ENCODE results near the gene SNRNP200.
"Not testable (repeated sequence)": the region's sequence is repeated elsewhere in the genome, so short reads cannot be mapped to it uniquely, and the experiment has no call there.

SNRNP200 gene

DNA sequence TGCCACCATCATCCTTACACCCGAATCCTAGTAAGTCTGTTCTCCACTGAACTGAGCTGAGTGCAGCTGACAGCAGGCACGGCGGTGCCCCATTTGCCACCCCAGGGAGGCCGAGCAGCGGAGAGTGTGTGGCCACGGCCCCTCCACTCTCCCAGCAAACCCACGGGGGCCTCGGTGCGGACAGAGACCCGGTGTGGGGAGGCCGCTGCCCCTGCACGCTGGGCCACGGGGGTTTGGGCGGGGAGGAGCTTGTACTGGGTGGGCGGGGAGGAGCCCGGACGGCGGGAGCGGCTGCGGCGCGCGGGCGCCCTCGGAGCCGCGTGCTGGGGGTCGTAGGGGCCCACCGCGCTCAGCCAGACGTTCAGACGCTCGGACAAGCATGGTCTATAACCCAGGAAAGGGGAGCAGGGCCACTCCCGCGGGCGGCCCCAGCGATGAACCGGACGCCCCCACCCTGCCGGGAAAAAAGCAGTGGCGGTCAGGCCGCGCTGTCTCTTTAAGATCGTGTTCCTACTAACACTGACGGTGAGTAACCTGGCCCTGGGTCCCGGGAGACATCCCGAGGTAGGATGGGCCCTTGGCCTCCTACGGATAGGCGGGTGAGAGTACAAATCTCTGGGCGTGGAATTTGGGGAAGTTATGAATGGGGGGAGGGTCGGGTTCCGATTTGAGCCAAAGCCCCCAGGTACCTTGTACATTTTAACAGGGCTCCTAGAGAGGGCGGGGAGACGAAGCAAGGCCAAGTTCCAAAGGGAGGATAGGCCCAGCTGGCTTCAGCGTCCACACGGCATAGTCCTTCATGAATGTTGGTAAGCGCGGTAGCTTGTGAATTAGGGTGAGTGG, 19.9 kb upstream of the SNRNP200 start, which contains the start of gene ITPRIPL1:
TSS of gene ITPRIPL1 (plus strand) at position 277 of the 843 bp plus-strand sequence. CDS start at position 800, 523 bp downstream.
- DNase-seq = peak; percentile 61

DNA sequence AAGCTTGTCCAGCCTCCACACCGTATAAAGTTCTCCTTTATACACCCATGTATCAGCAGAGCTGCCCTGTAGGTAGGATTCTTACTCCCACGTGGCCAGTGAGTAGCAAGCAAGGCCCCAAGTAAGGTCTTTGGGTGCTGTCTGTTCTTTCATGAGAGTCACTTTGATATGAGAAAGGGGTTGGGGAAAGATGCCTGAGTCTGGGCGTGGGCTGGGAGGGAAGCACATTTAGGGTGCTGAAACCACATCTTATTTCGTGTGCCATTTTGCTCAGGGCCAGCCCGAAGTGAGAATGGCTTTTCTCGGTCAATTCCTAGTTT, 19.3 kb upstream of the SNRNP200 start:
- no peak for DNase-seq

DNA sequence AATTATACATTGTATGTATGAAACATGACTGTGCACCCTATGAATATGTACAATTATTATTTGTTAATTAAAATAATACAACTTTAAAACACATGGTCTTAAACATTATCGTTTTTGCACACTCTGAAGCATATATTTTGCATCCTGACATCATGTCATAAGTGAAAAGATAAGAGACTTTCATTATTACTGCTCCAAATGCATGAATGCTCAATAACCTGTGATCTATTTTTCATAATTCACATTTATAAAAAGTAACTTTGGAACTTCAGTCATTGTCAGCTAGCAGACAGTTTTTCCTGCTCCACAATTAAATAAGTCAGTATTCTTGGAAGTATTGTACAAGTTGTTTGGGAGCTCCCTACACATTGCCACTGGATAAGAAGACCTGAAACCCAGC, 18.5 kb upstream of the SNRNP200 start:
- DNase-seq = no peak

DNA sequence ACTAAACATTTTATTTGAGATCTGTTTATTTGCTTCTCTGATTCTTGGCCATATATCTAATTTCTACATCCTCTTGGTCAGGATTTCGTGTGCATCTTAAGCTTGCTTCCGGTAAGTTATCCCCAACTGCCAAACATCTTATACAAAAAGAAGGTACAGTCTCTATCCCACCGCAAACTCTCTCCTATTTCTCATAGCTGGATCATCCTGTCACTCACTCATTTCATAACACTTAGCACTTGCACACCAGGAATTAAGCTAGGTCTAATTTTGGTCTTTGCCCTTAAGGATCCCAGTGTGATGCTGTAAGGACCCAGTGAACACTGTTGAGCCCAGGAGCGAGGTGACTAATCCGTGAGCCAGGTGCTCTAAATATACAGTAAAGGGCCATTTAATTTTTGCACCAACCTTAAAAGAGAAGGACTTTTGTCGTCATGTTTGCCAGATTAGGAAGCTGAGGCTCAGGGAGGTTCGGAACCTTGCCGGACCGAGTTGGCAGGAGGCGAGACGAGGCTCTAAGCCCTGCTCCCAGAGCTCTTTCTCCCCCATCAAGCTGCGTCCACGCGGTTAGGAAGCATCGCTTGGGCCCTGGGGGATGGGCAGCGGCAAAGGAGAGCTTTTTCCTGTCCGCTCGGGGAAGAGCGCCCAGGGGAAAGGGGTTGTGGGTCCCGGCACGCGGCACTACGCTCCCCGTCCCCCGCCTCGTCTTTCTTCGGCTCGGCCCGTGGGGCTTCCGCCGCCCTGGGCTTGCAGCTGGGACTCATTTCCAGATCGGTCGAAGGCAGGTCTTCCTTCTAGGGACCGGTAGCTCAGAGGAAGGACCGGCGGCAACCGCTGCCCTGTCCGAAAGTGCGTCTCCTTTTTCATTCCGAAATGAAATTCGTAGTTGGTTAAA, 15.6 kb upstream of the SNRNP200 start:
- DNase-seq = peak; percentile 69

DNA sequence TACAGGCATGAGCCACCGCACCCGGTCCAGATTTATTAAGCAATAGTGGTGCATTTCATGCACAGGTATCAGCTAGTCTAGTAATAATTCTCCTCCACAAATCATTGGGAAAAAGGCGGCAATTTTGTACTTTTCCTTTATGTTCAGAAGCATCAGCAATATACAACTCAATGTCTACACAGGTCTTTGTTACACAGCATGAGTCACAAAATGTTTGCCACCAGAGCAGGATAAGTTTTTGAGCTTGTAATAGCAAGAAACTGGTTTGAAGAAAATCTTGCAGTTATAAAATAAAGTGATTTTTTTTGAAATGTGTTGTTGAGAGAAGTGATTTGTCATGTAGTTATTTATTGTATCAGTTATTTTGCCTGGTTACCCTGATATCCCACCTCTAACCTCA, 15.0 kb upstream of the SNRNP200 start:
- DNase-seq = no peak

DNA sequence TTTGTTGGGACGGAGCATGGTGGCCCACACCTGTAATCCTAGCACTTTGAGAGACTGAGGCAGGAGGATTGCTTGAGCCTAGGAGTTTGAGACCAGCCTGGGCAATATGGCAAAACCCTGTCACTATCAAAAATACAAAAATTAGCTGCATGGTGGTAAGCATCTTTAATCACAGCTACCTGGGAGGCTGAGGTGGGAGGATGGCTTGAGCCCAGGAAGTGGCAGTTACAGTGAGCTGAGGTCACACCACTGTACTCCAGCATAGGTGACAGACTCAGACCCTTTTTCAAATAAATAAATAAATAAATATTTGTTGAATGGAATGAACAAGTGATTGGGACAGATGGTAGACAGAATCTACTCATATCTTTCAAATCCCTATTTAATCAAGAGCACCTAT, 14.1 kb upstream of the SNRNP200 start:
- DNase-seq = no peak

DNA sequence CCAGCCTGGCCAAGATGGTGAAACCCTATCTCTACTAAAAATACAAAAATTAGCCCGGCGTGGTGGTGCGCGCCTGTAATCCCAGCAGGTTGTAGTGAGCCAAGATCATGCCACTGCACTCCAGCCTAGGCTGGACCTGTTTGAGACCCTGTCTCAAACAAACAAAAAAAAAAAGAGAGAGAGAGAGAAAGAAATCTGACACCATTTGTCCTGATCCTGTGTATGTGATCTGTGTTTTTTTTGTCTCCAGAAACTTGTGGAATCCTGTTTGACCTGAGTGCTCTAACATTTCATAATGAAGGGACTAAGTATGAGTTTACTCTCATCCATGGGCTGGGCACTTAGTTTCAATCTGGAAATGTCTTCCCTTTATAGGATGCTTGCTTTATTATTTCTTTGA, 13.4 kb upstream of the SNRNP200 start:
- DNase-seq = no peak

DNA sequence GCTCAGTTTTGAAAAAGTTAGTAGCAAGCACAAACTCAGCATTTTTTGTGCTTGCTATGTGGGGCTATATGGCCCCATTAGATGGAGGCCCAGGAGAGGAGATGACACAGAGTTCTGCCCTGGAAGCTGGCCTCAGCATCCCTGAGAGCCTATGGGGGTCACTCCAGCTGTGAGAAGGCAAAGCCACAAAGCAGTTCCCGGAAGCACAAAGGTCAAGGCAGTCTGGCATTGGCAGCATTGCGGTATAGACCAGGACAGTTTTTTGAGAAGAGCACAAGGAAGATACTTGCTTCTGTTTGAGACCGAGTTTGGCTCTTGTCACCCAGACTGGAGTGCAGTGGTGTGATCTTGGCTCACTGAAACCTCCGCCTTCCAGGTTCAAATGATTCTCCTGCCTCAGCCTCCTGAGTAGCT, 12.2 kb upstream of the SNRNP200 start:
- no peak for DNase-seq

DNA sequence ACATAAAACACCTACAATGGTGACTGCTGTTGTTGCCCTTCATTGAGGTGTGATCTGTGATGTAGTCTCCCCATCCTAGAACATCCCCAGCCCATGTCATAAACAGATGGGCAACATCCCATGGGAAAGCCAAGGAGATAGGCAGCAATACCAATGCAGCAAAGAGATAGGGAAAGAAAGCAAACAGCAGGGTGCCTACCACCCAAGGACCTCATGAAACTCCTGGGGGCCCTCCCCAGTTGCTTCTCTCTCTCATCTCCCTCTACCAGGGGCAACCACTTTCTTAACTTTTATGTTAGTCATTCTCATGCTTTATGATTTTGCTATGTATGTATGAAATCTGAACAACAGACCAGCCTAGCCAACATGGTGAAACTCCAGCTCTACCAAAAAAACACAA, 11.7 kb upstream of the SNRNP200 start:
- no peak for DNase-seq

DNA sequence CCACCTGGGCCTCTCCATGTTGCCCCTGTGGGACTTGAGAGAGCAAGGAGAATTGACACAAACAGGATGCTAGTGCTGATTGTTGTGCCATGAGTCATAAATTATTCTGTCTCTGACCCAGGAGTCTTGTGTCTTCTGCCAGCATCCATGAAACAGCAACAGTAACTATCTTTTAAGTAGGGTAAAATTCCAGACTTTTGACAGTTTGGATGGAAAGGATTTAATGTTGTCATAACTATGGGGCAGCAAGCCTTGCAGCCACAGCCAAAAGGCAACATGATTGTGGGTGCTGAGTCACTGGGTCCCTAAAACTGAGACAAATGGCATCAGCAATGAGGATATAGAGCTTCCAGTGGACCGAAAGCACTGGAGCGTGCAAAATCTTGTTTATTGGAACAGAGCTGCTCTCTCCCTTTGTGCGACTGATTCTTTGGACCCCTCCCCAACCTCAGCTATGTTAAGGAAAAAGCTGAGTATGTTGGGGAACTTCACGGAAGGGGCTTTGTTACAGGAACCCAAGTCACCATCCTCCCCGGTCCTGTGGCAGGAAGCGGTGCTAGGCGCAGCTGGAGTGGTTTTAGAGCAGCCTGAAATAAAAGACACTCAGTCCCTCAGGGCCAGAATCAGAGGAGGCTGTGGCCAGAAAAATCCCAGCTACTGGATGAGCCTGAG, 10.2 kb upstream of the SNRNP200 start:
- no peak for DNase-seq

DNA sequence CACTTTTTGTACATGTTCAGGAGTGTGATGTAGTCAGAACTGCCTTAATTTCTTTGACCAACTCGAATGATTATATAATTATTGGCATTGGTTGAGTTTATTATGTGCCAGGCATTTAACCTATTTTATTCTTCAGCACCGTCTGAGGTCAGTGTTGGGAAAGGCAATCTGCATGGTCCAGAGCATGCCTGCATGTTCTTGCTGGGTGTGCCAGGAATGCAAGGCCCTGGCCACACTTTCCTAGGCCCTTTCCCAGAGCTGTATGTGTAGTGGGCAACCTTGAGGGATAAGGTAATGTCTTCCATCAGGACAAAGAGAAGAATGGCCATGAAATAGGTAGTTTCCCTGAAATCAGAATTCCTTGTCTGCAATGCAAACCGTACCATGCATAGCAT, 9.7 kb upstream of the SNRNP200 start:
- DNase-seq = no peak

DNA sequence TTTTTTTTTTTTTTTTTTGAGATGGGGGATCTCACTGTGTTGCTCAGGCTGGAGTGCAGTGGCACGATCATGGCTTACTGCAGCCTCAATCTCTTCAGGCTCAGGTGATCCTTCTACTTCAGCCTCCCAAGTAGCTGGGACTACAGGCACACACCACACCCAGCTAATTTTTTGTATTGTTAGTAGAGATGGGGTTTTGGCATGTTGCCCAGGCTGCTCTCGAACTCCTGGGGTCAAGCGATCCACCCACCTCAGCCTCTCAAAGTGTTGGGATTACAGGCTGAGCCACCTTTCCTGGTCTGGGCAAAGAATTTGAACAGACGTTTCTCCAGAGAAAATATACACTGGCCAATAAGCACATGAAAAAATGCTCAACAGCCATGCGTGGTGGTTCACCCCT, 2.9 kb upstream of the SNRNP200 start:
- DNase-seq = peak; percentile 74

DNA sequence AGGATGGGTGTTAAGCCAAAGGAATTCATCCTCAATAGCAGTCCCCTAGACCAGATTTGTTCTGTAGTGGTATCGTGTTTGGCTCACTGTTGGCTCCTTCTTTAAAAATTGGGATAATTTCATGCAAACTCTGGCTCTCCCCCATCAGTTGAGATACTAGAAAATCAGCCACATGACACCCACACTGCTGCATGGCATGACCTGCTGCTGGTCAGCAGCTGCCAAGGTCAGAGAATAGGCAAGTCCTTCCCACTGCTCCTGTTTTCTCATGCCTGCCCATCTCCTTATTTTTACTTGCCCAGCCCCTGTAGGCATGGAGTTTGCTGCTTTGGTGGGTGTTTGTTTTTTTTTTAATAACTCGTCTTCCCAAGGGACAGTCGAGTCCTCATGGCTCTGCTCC, 1.0 kb upstream of the SNRNP200 start:
- DNase-seq = no peak

DNA sequence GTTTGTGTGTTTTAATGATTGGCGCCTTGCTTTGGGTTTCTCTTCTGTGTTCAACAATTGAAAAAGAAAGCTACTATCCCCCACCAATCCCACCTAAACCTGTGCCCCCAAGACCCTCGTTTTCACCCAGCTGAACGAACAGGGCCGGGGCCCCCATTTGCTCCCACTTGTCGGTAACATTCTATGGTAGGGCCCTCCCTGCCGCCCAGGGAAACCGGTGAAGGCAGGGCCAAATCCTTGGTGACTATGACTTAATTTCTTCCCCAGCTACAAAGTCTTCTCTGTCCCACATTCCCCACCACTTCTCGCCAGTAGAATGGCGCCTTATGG, 598 bp upstream of the SNRNP200 start:
- no peak for DNase-seq

DNA sequence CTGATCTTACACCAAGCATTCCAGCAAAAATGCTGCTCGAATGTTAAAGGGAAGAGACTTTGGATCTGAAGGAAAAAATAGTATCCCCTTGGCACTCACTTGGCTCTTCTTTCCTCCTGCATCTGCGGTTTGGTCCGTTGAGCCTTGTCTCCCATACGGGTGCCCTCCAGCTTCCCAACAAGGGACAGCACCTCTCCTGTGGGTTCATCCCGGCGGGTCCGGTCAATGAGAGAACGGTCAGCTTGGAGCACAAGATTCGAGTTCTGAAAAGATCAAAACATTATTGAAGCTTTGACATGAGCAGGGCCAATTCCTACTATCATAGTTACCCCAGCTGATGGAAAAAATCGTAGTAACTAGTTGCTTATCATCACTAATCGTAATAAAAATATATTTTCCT, 740 bp downstream of the SNRNP200 start:
- no peak for DNase-seq

DNA sequence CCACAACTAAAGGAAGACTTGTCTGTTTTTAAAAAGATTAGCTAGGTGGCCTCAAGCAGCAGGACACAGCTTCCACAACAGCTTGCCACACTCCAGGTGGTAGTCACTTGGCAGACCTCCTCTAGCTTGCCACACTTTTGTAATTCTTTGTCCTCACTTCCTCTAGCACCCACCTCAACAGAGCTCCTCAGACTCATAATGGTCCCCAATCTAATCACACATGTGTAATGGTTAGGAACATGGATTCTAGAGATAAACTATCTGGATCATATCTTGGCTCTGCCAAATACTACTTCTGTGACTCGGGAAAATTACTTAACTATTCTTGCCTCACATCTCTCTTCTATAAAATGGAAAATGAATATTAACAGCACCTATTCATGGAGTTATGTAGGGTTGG, 3.5 kb downstream of the SNRNP200 start:
- no peak for DNase-seq

DNA sequence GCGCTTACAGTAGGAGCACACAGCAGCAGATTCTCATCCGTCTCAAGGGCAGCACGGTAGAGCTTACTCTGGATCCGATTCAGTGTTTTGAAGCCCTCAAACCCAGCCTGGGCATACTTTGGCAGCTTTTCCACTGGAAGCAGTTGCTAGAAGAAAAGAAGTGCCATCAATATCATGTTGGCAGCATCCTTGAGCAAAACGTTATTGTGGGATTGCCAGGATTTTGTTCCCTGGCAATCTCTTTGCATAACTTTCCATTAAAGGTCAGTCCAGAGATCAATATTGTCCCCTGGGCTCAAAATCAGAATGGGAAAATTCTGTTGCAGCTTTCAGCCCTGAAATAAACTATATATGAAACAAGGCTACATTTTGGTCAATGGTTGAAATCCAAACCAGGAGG, 8.4 kb downstream of the SNRNP200 start:
- DNase-seq = no peak

DNA sequence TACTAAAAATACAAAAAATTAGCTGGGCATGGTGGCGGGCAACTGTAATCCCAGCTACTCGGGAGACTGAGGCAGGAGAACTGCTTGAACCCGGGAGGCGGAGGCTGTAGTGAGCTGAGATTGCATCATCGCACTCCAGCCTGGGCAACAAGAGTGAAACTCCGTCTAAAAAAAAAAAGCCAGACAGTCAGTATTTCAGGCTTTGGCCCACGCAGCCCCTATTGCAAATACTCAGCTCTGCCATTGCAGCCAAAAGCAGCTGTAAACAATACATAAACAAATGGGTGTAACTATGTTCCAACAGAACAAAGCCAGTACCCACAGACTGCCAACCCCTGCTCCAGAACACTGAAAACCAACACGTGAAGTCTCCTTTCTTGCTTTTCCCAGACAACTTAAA, 11.1 kb downstream of the SNRNP200 start:
- DNase-seq = not testable (repeated sequence)

DNA sequence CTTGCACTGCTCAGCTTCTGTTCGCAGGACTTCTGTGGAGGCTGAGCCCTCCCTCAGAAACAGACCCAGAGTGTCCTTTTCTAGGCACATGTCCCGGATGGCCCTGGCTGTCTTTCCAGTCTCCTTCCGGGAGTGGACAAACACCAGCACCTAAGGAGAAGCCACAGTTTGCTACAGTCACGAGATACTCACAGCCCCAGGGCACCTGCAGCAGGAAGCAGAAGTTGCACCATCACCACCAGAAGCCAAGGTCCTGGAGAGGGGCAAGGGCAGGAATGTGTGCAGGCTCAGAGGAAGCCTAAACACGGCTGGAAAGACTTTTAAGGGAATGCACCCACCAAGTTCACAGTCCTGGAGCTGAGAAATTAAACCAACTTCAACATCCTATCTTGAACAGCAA, 13.6 kb downstream of the SNRNP200 start:
- no peak for DNase-seq

DNA sequence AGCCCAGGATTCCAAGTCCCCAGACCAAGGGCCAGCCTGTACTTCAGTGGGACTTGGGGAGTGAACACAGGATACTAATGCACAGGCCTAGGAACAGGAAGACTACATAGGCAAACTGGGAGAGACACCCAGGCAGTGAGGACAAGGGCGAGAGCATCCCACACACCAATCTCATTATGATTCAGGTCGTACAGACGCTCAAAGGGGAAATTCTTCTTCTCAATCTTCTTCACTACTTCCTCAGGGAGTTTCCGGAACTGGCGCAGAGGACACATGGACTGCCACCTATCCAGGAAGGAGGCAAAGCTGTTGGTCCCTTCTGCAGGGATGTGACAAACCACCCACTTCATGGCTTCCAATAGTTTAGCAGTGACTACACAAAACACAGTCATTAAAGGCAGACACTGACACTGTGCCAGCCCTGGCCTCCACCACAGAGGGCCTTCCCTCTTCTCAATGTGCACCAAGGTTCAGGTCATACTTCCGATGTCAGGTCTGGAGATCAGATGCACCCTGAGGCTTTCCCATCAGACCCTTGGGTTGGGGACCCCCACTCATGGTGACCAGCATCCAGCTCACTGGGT, 18.0 kb downstream of the SNRNP200 start:
- DNase-seq = no peak

DNA sequence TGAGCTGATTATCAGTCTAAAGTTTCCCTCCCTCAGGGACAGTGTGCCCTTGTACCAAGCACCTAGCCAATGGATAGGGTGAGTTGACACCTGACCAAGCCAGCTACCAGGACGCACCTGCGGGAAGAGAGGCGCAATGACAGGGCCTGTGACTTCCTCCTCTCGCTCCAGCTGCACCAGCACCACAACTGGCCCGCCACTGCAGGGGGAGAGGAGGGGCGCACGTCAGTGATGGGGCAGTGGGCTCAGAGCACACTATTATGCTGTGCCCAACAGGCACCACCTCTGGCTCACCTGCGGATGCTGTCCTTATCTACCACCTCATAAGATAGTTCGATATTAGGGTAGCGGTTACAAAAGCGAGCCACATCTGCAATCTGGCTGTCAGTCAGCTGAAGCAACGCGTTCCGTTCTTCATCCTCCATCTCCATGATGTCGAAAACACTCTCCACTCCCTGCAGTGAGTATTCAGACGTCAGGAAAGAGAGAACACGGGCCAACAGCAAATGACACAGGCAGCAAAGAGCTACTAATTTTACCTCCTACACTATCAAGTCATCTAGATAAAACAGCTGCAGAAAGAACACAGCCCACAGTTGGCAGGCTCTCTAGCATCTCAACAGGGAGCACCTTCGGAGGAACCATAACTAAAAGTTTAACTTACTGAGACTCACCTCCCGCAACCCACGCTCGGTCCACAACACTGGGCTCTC, 28.4 kb downstream of the SNRNP200 start:
- no peak for DNase-seq

DNA sequence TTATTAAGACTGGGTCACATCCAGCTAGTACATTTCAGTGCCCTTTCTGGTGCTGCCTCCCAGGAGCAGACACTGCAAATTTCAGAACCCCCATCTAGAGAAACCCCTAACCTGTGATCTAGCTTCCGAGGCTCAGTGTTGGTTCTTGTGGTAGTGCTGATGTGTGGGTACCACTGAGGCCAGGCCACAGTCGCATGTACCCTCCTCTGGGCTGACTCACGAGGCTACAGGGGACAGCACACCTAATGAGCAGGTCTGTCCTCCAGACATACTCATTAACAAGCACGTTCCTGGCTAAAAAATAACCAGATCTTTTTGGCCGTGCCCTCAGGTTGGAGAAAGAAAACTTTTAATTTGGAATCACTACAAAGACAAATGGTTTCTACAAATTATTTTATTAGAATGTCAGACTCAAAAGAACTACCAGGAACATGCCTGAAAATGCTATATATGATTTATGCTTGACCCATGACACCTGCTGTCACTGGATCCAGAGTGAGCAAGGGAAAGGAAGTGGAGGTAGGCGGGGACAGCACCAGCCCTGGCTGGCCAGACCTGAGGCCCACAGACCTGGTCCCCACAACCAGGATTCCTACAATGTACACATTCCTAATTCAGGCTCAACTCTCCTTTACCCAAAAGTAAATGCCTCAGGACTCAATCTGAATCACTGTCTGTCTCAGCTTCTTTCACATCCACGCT, 30.8 kb downstream of the SNRNP200 start:
- no peak for DNase-seq
